ENCODE data around the gene ANKRD20A1.
"Not testable (repeated sequence)": the region's sequence is repeated elsewhere in the genome, so short reads cannot be mapped to it uniquely, and the experiment has no call there.

Gene ANKRD20A1

DNA sequence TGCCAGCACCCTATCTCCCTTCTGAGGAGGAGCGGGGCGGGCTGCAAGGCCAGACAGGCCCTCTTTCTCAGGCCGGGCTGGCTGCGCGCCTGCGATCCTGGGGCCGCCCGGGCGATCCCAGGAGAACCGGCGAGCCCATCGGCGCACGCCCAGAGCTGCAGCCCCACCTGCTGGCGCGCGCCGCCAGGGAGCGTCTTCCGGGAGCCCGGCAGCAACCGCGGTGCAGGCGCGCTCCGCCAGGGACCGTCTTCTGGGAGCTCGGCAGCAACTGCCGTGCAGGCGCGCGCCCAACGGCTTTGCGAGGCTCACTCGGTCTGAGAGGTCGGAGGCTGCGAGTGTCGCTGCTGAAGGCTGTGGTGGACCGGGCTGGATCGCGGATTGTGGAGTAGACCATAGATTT lies at the start of gene ANKRD20A1:
Gene ANKRD20A1 (plus strand): TSS at position 61 of the 400 bp plus-strand sequence. CDS start 496 bp downstream, outside the sequence.
- not testable (repeated sequence) for H3K27ac ChIP-seq (ENCODE audit: low read depth, low read length); H3K4me1 ChIP-seq (ENCODE audit: control insufficient read depth, insufficient read depth, low read length); H3K4me3 ChIP-seq (ENCODE audit: low read length); H3K36me3 ChIP-seq (ENCODE audit: control insufficient read depth, insufficient read depth, low read length); H3K27me3 ChIP-seq (ENCODE audit: control insufficient read depth, insufficient read depth, low read length); H3K9ac ChIP-seq (ENCODE audit: low read length)

DNA sequence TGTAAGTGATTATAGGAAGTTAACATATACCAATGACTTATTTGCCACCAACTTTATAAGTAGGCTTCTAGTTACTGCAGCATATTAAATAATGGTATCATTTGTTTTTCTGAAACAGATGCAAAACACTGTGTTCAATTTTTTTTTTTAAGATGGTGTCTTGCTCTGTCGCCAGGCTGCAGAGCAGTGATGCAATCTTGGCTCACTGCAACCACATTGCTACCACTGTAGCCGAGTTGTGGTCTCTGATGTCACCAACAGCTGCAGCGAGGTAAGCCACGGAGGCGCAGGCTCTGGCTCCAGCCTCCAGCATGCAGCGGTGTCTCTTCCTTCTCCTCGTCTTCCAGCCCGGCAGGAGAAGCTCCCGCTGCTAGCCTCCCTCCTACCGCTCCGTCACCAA lies 26.6 kb upstream of the ANKRD20A1 start:
- H3K27ac ChIP-seq (ENCODE audit: low read depth, low read length); H3K4me1 ChIP-seq (ENCODE audit: control insufficient read depth, insufficient read depth, low read length); H3K4me3 ChIP-seq (ENCODE audit: low read length); H3K9ac ChIP-seq (ENCODE audit: low read length); H3K27me3 ChIP-seq (ENCODE audit: control insufficient read depth, insufficient read depth, low read length); H3K36me3 ChIP-seq (ENCODE audit: control insufficient read depth, insufficient read depth, low read length): not testable (repeated sequence)
